SK-N-SH (cell line): ENCODE results near the gene CFAP58.

Experiments used
- CTCF ChIP-seq: fragments of 200-600 bp; sonication (generic); IDR thresholded peaks from 2 replicates; pipeline ENCODE4 v1.6.1; 2017; ENCODE audit warnings: antibody characterized with exemption, mild to moderate bottlenecking, moderate library complexity
- EP300 ChIP-seq, 2 experiments: IDR thresholded peaks; 2 replicates each; pipeline versions ENCODE4 v1.4.0 to v1.6.1; 2012; ENCODE audit warnings: borderline replicate concordance in 1 of 2, low read depth in 1 of 2, low read length in 1 of 2
- GABPA ChIP-seq: IDR thresholded peaks from 2 replicates; pipeline ENCODE4 v1.4.0; 2012; ENCODE audit warnings: low read depth, mild to moderate bottlenecking
- MAX ChIP-seq: IDR thresholded peaks from 2 replicates; pipeline ENCODE4 v1.4.0; 2012; ENCODE audit warnings: low read depth
- MXI1 ChIP-seq: IDR thresholded peaks from 2 replicates; pipeline ENCODE4 v1.6.1; 2012; ENCODE audit warnings: mild to moderate bottlenecking, low read depth, low read length, improper control_type of control experiment
- PBX3 ChIP-seq: IDR thresholded peaks from 2 replicates; pipeline ENCODE4; 2012
- POLR2AphosphoS5 ChIP-seq: IDR thresholded peaks from 2 replicates; pipeline ENCODE4 v1.6.1; 2012; ENCODE audit warnings: low read depth, low read length
- RFX5 ChIP-seq: IDR thresholded peaks from 2 replicates; pipeline ENCODE4 v1.6.1; 2012; ENCODE audit warnings: mild to moderate bottlenecking, improper control_type of control experiment, low read length
- SIN3A ChIP-seq: IDR thresholded peaks from 2 replicates; pipeline ENCODE4 v1.6.1; 2012; ENCODE audit warnings: low read depth, mild to moderate bottlenecking, low read length, moderate library complexity, borderline replicate concordance

- TF ChIP-seq PBX3 (no peak), POLR2AphosphoS5 (no peak), RFX5 (no peak), CTCF (no peak), GABPA (no peak), SIN3A (no peak), MXI1 (no peak), EP300 (IDR thresholded peaks at IDR 0.05; ENCODE audit: borderline replicate concordance in 1 of 2, low read depth in 1 of 2, low read length in 1 of 2) (no peak), MAX (no peak)
These were observed 36.3 kb upstream of the CFAP58 start for GRCh38 chr10:104317269-104317710.
